Stimulated activated CD4-positive, alpha-beta T cell treated with anti-CD3 and anti-CD28 coated beads, TNF-alpha, amount 100 ng/mL, for 24 hours (primary cell): ENCODE measurements around the gene APBB1IP.
A peak's percentile ranks its signal among the peaks of the same experiment; 100 is the strongest.
"Not testable (repeated sequence)": the region's sequence is repeated elsewhere in the genome, so short reads cannot be mapped to it uniquely, and the experiment has no call there.

Experiments used
- DNase-seq, 3 experiments: peaks; one replicate each; pipeline ENCODE4 v3.0.0-alpha.2; 2020; ENCODE audit warnings: low read depth in 3 of 3

Gene APBB1IP

DNA sequence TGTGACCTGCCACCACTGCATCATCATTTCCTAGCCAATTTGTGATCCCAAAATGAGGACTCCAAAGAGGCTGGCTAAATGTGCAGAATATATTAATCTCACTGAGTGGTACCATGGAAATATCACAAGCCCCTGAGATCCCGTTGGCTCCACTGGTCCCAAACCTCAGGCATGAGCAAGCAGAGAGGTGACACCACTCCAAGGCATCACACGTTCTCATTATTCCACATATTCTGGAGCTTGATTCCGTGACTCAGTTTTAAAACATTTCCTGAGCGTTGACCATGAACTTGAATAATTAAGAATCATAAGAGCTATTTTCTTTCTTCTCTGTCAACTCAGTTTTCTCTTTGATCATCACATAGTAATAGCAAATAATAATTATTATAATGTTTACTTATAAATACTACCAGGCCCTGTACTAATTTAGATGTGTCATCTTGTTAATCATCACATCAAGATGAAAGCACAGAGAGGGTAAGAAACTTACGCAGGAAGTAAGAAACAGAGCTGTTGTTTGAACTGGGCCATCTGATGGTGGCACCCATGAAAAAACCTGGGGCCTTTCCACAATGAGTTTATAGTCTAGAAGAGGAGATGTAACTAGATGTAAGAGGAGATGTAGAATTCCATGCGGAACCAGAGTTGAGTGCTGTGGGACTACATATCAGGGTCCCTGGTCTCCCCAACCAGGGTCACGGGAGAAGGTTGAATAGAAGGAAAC, 3.5 kb downstream of the APBB1IP start:
- DNase-seq, result no peak

DNA sequence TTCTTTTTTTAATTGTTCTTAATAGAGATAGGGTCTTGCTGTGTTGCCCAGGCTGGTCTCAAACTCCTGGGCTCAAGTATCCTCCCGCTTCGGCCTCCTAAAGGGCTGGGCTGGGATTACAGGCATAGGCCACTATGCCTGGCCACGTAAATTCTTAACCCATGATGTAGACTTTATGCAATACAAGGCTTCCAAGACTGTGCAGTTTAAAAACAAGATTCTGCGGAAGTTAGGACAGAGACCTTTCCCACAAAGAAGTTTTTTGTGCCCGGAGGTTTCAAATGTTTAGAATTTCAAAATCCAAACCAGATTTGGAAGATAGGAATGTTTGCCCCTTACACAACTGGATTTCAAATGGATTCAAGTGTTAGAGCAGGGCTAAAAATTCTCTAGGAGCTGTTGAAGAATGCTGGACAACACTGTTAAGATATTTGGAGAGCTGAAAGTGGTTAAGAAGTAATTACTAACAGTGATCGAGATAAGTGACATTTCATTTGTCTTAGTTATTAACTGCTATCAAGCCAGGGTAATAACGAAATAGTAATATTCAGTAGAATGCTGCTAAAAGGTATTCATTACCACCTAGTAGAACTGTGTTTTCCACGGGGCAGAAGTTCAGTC, 7.4 kb downstream of the APBB1IP start:
- no peak for DNase-seq

DNA sequence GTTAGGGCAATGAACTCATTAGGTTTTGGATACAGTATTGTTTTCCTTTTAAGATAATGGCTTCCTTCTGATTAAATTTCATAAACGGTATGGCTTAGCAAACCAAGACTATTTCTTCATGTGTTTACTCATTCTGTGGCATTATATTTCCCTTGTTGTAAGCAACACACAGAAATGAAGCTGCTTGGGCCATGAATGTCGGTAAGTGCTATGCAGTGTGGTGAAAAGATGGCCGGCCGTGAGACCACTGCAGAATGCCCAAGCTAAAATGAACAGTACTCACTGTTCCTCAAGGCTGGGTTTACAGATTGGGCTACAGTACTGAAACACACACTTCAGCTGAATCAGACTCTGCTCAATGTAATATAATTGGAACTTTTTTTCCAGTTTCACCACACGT, 8.1 kb downstream of the APBB1IP start:
- no peak for DNase-seq

DNA sequence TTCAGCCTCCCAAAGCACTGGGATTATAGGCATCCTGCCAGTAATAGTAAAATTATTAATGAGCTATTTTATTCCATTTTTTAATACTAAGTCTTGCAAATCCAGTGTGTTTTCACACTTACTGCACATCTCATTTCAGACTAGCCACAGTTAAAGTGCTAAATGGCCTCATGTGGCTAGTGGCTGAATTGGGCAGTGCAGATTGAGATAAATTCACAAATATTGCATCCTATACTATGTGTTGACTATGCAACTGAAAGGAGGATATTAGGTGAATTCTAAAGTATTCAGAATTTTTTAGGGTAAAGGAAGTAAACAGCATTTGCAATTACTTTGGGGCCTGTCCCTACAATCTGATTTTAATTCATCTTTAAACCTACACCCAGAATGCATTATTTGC, 10.2 kb downstream of the APBB1IP start:
- DNase-seq, result no peak

DNA sequence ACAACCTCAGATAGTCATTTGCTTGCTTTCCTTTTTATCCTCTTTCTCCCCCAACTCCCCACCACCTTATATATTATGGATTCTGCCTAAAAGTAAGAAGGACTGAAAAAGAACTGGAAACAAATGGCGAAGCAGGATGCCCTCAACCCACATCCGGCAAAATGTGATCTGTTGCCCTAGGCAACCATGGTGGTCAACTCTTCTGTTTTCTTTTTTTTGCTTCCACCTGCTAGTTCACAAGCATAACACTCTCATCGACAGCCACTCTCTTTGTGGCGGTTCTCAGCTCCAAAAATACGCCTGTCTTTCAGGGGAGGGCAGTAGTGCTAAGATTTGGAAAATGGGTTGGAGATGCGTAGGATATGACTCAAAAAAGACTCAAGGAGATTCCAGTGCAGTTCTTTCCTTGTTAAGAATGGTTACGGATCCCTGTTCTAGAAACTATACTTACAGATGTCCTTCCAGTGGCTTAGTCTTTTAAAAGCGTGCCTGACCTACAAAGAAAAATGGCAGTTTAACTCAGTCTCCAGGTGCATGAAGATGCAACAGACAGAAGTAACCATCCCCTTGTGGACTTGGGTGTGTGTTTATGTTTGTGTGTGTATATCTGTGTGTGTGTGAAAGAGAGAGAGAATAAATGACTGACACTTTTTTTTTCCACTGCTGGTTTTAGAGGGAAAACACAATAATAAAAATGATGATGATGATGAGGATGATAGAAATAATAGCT, 10.7 kb downstream of the APBB1IP start:
- peak in 2 of 3 experiments; percentile 37 to 41 for DNase-seq

DNA sequence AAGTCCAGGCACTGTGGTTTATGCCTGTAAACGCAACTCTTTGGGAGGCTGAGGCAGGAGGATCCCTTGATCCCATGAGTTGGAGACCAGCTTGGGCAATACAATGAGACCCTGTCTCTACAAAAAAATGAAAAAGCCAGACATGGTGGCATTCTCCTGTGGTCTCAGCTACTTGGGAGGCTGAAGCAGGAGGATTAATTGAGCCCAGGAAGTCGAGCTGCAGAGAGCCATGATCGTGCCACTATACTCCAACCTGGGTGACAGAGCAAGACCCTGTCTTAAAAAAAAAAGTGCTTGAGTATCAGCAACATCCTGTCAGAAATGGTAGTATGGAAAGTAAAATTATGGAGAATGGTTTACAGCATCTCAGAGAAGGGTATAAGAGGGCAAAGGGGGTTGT, 11.6 kb downstream of the APBB1IP start:
- no peak for DNase-seq

DNA sequence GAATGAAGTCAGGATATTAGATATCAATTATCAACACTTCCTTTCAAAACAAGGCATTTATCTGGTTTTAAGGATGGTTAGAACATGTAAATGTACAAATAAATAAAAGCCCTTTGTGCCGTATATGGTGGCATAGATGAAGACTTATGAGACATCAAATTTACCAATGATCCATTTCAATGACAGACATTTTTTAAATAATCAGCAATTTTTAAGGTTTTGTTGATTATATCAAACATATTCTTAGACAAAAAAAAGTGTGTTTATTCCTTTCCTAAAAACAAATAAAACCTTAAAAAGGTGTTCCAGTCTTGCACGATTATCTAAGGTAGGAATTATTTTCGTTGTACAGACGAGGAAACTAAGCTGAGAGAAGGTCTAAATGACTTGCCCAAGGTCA, 13.8 kb downstream of the APBB1IP start:
- DNase-seq, result no peak

DNA sequence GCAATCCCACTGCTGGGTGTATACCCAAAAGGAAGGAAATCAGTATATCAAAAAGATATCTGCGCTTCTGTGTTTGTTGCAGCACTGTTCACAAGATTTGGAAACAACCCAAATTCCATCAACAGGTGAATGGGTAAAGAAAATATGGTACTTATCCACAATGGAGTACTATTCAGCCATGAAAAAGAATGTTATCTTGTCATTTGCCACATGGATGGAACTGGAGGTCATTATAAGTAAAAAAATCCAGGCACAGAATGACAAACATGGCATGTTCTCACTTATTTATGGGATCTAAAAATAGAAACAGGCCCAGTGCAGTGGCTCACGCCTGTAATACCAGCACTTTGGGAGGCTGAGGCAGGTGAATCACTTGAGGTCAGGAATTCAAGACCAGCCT, 15.7 kb downstream of the APBB1IP start:
- DNase-seq, result no peak

DNA sequence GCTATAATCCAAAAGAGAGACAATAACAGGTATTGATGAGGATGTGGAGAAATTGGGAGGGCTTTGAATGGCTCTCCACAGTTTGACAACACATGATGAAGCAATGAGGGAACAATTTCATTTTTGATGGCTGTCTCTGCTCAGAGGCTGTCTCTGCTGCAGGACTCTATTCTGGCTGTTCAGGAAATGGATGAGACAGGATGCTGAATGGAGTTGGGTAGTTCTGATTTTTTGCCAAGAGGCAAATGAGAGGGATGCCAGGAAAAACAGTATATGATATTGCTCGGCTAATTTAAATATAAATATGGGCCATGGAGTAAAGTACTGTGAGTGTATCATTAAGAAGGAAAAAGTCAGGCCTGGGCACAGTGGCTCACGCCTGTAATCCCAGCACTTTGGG, 16.8 kb downstream of the APBB1IP start:
- DNase-seq, result no peak

DNA sequence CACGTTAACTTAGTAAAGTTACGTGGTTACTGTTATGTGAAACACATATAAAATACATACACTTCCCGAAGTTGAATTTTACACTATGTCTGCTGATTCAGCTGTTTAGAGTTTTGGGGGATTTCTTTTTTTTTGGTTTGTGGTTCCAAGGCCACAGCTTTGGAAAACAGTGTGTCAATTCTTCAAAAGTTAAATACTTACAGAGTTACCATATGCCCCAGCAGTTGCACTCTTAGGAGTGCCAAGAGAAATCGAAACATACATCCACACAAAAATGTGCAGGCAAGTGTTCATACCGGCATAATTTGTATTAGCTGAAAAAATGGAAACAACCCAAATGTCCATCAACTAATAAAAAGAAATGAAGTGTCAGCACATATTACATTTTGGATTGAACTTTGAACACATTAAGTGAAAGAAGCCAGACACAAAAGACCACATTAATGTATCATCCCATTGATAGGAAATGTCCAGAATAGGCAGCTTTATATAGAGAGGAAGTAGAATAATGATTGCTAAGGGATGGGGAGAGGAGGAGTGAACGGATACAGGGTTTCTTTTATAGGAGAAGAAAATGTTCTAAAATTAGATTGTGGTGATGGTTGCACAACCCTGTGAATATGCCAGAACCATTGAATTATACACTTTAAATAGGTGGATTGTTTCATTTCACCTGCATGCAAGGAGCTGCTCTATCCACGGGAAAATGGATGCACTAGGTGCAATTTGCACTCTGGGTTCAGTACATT, 17.6 kb downstream of the APBB1IP start:
- no peak for DNase-seq

DNA sequence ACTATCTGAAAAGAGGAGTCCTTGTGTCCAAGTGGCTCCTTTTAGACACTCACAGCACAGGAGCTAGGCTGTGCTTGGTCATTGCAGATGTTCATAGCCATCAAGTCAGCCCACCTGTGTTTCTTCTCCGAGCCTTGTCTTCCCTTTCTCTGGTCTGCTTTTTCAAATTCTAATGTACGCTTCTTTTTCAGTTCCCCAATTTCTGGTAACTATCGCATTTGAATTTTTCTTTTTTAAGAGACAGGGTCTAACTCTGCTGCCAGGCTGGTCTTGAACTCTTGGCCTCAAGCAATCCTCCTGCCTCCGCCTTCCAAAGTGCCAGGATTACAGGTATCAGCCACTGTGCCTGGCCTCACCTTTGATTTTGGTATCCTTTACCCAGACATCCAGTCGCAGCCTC, 18.9 kb downstream of the APBB1IP start:
- DNase-seq, result no peak

DNA sequence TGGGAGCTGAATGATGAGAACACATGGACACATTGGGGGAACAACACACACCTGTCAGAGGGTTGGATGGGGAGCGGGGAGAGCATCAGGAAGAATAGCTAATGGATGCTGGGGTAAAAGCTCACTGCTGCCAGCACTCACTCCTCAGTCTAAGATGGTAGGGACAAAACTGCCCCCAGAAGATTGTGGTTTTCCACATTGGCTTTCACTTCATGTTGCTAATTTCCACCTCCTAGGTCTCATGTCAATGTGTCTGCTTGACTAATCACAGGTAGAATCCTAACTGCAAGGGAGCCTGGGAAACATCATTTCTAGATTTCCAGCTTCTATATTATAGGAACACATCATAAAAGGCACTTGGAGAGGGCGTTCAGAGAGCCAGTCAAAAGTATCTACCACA, 22.6 kb downstream of the APBB1IP start:
- no peak for DNase-seq

DNA sequence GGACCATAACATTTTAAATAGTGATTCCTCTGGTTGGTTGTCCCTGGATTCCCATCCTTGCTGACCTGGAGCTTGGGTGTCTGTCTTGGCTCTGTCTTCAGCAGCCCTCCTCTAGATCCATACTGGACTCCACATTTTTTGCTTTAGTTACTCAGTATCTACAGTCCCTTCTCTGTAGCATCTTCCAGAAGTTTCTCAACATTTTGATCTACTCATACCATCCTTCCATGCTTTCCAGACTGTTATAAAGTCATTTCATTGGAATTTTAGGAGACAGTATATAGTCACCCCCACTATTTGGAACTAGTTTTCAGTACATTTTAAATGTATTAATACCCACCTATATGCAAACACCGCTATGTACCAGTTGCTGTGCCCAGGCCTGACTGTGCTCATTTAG, 25.8 kb downstream of the APBB1IP start:
- DNase-seq, result no peak

DNA sequence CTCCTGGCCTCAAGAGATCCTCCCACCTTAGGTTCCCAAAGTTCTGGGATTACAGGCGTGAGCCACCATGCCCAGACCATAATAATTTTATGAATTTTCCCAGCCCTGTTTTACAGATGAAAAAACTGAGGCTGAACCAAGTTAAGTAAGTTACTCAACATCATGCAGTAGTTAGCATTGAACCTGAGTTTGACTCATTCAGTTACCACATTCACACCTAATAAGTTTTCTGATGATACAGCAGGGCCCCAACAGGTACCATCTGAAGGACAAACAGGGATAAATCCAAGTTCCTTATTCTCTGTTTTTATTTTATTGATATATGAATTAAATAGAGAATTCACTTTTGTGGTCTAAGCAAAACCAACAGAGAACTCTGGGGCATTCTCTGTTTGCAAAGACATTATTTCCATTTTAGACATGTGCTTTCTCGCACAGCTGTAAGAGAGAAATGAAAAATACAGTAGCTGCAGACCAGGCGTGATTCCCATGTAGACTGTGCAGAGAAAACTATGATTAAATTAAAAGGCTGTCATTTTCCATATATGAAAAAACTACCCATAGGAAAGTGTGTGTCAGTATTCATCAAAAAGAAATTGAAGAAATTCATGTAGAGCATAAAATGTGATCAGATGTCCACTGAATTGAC, 26.6 kb downstream of the APBB1IP start:
- DNase-seq, result no peak

DNA sequence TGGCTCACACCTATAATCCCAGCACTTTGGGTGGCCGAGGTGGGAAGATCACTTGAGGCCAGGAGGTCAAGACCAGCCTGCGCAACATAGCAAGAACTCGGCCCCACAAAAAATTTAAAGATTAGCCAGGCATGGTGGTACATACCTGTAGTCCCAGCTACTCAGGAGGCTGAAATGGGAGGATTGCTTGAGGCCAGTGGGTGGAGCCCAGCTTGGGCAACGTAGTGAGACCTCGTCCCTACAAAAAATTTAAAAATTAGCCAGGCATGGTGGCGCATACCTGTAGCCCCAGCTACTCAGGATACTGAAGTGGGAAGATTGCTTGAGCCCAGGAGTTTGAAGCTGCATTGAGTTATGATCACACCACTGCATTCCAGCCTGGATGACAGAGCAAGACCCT, 28.4 kb downstream of the APBB1IP start:
- not testable (repeated sequence) for DNase-seq

DNA sequence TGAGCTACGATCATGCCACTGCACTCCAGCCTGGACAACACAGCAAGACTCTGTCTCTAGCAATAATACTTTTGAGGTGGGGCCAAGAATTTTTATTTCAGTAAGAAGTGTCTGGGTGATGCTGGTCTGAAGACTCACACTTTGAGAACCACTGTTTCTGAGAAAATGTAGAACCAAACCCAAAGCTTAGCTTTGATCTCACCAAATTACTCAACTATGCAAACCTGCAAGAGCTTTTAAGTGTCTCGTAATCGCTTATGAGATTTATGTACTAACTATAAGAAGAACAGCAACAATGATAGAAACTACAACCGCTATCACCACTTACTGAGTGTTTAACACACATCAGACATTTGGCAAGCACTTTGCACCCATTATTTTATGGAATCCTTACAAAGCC, 29.5 kb downstream of the APBB1IP start:
- no peak for DNase-seq

DNA sequence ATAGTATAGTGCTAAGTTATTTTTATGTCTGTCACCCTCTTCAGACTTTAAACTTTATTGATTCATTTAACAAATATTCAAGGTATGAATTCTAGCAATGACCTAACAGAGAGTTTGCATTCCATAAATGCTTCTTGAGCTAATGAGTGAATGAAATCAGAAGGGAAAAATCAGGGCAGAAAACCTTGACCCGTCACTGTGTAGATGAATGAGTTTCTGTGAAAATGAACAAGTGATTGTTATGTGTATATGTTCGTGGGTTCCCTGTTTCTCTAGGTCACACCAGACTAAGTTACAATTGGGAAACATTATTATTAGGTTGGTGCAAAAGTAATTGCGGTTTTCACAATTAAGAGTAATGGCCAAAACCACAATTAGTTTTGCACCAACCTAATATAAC, 30.1 kb downstream of the APBB1IP start:
- no peak for DNase-seq

DNA sequence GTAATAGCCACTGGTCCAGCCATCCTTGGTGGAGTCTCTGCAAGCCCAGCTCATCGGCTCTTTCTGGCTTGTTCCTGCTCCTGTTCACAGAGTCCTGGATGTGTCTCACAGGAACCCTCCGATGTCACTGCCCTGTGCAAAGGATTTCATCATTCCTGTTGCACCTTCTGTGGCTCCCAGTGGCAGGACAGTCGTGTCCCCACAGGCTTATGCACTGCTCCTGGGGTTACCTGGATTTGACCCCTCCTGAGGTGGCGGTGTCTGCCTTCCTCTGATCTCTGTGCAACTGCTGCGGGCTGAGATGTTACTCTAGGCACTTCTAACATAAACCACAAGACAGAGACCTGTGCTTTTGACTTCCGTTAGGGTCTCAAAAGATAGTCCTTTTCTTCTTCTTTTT, 30.6 kb downstream of the APBB1IP start:
- DNase-seq, result no peak

DNA sequence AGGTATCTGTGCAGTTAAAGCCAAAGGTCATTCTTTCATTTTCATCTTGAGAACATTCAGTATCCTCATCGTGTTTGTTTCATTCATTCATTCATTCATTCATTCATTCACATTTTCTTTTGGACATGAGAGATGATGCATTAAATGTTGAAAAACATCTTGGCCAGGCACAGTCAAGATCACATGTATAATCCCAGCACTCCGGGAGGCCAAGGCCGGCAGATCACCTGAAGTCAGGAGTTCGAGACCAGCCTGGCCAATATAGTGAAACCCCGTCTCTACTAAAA, 34.3 kb downstream of the APBB1IP start:
- DNase-seq, result no peak

DNA sequence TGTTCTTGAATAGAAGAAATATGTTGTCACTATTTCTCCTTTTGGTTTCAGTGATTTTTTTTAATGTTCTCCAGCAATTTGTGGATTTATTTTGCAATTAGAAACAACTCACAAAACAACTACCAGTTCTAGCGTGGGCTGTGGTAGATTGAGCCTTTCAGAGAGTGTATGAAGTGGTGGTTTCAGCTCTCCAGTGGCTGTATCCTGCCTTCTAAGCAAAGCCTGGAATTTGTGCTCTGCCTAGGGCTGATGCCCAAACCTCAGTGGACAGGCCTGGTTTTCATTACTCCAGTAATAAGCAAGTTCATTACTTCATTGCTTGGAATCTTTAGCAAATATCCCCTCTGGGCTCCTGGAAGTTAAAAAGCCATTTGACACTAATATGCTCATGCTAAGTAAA, 35.9 kb downstream of the APBB1IP start:
- no peak for DNase-seq

DNA sequence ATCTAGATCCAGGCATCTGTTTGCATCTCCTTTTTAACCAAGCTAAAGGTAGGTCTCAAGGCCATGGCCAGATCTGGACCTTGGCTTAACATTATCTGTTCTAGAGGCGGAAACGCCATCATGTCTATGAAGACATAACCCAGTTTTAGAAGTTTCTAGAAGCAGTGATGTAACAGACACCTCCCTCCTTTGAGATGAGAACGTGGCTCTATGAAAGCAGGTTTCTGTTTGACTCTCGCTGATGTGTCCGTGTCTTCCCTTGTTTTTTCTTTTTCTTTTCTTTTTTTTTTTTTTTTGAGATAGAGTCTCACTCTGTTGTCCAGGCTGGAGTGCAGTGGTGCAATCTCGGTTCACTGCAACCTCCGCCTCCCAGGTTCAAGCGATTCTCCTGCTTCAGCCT, 36.7 kb downstream of the APBB1IP start:
- DNase-seq, result not testable (repeated sequence)

DNA sequence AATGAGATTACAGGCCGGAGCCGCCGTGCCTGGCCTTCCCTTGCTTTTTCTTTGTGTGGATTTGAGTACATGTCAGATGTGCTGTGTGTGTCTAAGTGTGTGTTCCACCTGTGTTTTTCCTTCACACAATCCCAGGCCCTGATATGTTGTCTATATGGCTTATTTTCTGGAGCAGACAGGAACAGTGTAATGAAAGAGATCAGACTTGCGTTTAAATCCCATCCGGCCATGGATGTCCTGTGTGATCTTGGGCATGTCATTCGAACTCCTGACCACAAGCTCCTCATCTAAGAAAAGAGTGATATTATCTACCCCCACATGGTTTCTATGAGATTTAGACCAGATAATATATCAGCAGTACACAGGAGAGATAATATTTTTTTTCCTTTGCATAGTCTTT, 37.2 kb downstream of the APBB1IP start:
- DNase-seq, result no peak
